ENCODE results near the gene SPRYD3. TPM values are rescaled to one million over a fixed set of nuclear protein-coding genes. Genes with fewer than 3 reads are reported as not detected.
A peak's percentile ranks its signal among the peaks of the same experiment; 100 is the strongest.
"Not testable (repeated sequence)": the region's sequence is repeated elsewhere in the genome, so short reads cannot be mapped to it uniquely, and the experiment has no call there.

The SPRYD3 gene
- total RNA-seq, 1 donor from 2014 or later: 22.4 TPM

GRCh38 chr12:53102883-53103807, 24.0 kb upstream of the SPRYD3 start, which contains the start of gene SOAT2:
TSS of gene SOAT2 (plus strand) at chr12:53103486. CDS start at chr12:53103578, 92 bp downstream.
- FAIRE-seq: no peak
- no peak for DNase-seq (ENCODE audit: low spot score in 2 of 2)

DNA sequence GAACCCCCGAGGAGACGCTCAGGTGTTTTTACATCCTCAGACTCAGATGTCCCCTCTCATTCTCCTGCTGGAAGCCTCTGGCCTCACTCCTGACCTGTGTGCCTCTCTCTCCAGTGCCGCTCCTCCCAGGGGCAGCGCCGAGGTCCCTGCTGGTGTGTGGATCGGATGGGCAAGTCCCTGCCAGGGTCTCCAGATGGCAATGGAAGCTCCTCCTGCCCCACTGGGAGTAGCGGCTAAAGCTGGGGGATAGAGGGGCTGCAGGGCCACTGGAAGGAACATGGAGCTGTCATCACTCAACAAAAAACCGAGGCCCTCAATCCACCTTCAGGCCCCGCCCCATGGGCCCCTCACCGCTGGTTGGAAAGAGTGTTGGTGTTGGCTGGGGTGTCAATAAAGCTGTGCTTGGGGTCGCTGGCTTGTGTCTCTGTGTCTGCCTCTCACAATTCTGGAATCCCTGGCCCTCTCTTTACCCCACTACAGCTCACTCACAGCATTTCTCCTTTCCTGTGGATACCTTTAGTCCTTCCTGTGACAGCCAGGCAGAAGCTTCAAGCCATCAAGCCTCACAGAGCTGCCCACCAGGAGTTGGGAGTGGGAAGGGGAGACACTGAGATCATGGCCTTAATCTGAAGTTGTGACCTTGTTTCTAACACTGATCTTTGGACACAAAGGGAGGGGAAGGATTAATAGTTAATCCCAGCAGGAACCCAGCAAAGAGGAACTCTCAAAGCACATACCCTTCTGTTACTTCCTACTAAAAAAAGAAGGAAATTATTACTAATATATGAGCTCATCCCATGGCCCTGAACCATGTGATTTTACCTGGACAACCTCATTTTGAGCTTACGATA, 23.0 kb upstream of the SPRYD3 start:
- FAIRE-seq: no peak
- no peak for DNase-seq (ENCODE audit: low spot score in 2 of 2)

DNA sequence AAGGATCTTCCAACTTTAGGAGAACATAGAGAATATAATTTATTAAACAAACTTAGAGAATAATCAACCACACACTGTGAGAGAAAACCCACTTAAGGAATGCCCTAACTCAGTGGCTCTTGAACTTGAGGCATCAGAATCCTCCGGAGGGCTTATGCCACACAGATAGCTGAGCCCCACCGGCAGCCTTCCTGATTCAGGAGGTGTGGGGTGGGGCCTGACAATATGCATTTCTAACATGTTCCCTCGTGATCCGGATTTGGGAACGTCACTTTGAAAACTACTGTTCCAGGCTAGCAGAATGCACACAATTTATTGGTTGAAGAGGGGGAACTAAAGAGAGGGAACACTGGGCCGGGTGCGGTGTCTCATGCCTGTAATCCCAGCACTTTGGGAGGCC, 22.1 kb upstream of the SPRYD3 start:
- FAIRE-seq: no peak
- no peak for DNase-seq (ENCODE audit: low spot score in 2 of 2)

DNA sequence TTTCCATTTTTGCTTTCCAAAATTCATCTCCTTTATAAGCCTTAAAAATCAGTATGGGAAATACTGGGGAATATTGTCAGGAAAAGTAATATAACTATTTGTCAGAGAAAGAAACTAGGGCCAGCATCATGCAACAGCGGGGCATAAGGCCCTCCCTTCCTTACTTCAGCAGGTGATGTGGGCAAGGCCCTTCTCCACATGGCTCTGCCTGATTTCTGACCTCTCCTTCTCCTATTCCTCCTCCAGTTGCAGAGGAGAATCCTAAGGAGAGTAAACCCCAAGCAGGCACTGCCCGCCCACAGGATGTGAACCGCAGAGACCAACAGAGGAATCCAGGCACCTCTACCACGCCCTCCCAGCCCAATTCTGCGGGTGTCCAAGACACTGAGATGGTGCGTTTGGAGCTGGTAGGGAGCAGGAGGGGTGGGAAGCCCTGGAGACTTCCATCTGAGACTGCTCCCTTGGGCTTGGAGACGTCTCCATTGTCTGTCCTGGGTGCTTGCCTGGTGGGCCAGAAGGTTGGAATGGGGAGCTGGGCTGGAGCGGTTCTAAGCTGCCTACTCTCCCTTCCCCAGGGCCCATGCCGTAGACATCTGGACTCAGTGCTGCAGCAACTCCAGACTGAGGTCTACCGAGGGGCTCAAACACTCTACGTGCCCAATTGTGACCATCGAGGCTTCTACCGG, 21.4 kb upstream of the SPRYD3 start:
- FAIRE-seq: no peak
- DNase-seq (ENCODE audit: low spot score in 2 of 2): peak in 1 of 2 donors; percentile 22

GRCh38 chr12:53099071-53099882, 20.1 kb upstream of the SPRYD3 start:
- FAIRE-seq: peak; percentile 99
- DNase-seq (ENCODE audit: low spot score in 2 of 2): peak; percentile 84 to 87

DNA sequence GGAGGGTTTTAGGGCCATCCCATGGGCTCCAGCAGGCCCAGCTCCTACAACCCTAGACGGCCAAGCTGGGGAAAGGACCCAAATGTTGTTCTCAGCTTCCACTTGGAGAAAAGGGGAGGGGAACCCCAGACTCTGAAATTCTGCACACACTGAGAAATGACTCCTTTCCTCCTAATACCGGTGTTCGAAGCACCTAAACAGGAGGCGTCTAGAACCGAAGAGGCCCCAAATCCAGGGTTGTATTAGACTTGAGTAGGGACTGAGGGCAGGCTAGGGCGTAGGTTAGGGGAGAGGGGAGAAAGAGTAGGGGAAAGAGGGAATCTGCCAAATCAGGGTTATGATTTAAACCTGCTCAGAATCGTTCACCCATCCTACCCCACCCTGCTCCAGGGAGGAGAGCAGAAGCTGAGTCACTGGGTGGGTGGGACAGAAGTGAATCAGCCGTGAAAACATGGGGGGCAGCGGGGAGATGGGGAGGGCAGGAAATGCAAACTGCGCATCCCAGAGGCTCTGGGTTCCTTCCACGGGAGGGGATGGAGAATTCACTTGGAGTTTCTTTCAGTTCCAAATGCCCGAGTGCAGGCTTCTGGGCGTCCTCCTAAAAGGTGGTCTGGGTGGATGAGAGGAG, 19.3 kb upstream of the SPRYD3 start:
- DNase-seq (ENCODE audit: low spot score in 2 of 2): peak in 1 of 2 donors; percentile 57
- no peak for FAIRE-seq

DNA sequence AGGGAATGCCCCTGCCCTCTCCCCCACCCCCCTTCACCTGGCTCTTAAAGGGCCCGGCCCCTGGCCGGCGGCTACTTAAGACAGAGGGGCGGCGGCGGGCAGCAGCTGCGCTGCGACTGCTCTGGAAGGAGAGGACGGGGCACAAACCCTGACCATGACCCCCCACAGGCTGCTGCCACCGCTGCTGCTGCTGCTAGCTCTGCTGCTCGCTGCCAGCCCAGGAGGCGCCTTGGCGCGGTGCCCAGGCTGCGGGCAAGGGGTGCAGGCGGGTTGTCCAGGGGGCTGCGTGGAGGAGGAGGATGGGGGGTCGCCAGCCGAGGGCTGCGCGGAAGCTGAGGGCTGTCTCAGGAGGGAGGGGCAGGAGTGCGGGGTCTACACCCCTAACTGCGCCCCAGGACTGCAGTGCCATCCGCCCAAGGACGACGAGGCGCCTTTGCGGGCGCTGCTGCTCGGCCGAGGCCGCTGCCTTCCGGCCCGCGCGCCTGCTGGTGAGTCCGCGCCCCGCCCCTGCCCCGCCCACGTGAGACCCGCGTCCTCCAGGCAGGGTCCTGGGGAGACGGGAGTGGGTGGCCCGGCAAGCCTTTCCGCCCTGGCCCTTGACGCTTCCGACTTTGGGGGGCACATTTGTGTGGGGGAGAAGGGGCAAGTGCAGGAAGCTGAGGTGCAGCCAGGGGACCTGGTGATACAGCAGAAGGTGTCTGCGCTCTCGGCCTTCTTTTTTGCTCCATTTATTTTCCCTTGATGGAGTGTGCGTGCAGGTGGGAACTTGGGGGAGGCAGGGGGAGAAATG, 18.6 kb upstream of the SPRYD3 start, which contains the start of gene IGFBP6:
Gene IGFBP6, plus strand, starts transcription at position 104 of the 790 bp plus-strand sequence. Its CDS starts 51 bp downstream, at position 155.
- no peak for DNase-seq (ENCODE audit: low spot score in 2 of 2)
- no peak for FAIRE-seq

GRCh38 chr12:53097207-53097563, 18.0 kb upstream of the SPRYD3 start:
- no peak for FAIRE-seq
- DNase-seq (ENCODE audit: low spot score in 2 of 2): no peak

GRCh38 chr12:53096759-53097158, 17.6 kb upstream of the SPRYD3 start:
- FAIRE-seq (no peak), DNase-seq (ENCODE audit: low spot score in 2 of 2) (no peak)

DNA sequence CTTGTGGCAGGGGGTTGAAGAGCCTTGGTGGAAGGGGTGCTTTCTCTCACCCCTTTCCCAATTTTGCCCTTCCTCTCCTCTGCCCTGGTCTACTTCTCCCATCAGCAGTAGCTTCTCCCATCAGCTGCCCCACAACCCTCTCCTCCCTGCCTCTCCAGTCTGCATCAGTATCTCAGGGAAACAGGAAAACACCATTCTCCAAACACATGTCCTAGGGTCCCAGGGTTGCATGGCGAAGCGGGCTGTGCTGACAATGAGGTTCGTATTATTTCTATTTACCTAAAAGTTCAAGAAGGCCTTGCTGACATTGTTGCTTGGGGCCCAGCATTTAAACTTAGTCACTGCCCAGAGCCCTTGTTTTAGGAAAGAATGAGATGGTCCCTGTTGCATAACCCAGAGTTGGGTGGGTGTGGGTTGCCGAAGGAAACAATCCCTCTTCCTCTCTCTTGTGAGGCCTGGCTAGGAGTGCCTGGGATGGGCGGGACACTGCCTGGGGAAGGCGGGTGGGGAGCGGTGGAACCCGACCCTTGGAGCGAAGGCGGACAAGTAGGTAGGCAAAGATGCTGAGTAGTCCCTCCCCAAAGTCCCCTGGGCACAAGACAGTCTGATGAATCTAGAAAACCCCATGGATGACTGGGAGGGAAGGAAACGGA, 17.0 kb upstream of the SPRYD3 start:
- DNase-seq (ENCODE audit: low spot score in 2 of 2): no peak
- FAIRE-seq: no peak

DNA sequence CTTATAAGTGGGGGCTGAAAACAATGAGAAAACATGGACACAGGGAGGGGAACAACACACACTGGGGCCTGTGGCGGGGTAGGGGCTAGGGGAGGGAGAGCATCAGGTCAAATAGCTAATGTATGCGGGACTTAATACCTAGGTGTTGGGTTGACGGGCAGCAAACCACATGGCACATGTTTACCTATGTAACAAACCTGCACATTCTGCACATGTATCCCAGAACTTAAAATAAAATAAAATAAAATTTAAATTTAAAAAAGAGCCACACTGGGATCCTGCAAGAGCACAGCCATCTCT, 16.4 kb upstream of the SPRYD3 start:
- FAIRE-seq; DNase-seq (ENCODE audit: low spot score in 2 of 2): not testable (repeated sequence)

DNA sequence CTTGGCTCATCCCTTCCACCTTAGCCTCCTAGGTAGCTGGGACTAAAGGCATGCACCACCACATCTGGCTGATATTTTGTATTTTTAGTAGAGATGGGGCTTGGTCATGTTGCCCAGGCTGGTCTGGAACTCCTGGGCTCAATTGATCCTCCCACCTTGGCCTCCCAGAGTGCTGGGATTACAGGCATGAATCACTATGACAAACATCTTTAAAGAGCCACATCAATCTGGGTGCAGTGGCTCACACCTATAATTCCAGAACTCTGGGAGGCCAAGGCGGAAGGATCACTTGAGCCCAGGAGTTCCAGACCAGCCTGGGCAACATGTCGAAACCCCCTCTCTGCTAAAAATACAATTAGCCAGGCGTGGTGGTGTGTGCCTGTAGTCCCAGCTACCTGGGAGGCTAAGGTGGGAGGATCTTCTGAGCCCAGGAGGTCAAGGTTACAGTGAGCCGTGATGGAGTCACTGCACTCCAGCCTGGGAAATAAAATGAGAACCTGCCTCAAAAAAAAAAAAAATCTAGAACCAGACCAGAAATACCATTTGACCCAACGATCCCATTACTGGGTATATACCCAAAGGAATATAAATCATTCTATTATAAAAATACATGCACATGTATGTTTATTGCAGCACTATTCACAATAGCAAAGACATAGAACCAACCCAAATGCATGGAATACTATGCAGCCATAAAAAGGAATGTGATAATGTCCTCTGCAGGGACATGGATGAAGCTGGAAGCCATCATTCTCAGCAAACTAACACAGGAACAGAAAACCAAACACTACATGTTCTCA, 15.8 kb upstream of the SPRYD3 start:
- not testable (repeated sequence) for FAIRE-seq; DNase-seq (ENCODE audit: low spot score in 2 of 2)

DNA sequence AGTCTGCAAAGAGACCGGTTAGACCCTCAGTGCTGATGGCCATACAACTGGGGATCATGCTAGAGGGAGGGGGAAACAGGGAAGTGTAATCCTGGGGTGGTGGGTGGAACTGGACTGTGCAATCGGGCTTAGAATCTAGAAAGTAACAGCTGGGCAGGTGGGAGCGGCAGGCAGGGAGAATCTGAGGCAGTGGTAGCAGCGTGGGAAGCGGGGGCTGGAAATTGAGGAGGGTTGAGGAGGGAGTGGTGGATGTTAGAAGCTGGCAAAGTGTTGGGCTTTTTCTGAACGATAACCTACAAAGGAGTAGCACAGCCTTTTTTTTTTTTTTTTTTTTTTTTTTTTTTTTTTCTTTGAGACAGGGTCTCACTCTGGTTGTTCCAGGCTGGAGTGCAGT, 15.2 kb upstream of the SPRYD3 start:
- DNase-seq (ENCODE audit: low spot score in 2 of 2): no peak
- no peak for FAIRE-seq

GRCh38 chr12:53093777-53094393, 14.7 kb upstream of the SPRYD3 start:
- FAIRE-seq: no peak
- DNase-seq (ENCODE audit: low spot score in 2 of 2): no peak

DNA sequence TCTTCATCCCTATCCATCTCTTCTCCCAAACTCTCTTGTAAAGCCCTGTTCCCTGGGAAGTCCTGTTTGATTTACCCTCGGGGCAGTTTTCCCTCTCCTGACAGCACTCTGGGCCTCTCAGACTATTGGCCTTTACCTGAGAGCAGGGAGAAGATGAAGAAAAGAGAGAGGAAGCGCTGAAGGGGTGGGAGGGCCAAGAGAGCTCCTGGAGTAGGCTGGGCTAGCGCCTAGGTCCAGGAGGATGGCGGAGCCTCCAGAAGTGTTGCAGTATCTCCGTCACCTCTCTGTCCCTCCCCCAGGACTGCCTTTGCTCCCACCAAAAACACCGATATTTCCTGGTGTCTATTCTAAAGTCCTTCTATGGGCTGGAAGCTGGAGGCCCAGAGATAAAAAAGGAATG, 12.6 kb upstream of the SPRYD3 start:
- DNase-seq (ENCODE audit: low spot score in 2 of 2) (no peak), FAIRE-seq (no peak)

- FAIRE-seq (no peak), DNase-seq (ENCODE audit: low spot score in 2 of 2) (no peak)
Measured at GRCh38 chr12:53090554-53090953, 11.4 kb upstream of the SPRYD3 start.

- FAIRE-seq (no peak), DNase-seq (ENCODE audit: low spot score in 2 of 2) (no peak)
Measured at GRCh38 chr12:53090105-53090504, 10.9 kb upstream of the SPRYD3 start.

Data from frontal cortex (tissue), 4 donors.